Renal cortical epithelial cell (primary cell): ENCODE measurements around the gene EQTN. TPM values are rescaled to one million over a fixed set of nuclear protein-coding genes. Genes with fewer than 3 reads are reported as not detected.

Experiments used
- DNase-seq: peaks from one replicate; pipeline ENCODE4 v3.0.0-alpha.2; 2011; ENCODE audit warnings: low read depth
- total RNA-seq: library from RNA; depleted of rRNA; stranded (reverse); fragments of >200 nt; gene quantifications from 2 replicates; pipeline ENCODE4 v1.2.3, GENCODE V29; 2014

EQTN gene
- not detected in 2 replicates for total RNA-seq

GRCh38 chr9:27297050-27297449 is at the start of gene EQTN:
EQTN (minus strand) TSS chr9:27297150; CDS start chr9:27297055, 95 bp downstream.
- no peak for DNase-seq

GRCh38 chr9:27344776-27345175 is 47.8 kb upstream of the EQTN start:
- DNase-seq = no peak

GRCh38 chr9:27341545-27342294 is 44.8 kb upstream of the EQTN start:
- DNase-seq = no peak

- DNase-seq = peak; percentile 71
These were observed 44.1 kb upstream of the EQTN start for GRCh38 chr9:27340961-27341511.

GRCh38 chr9:27340285-27340674 is 43.3 kb upstream of the EQTN start:
- no peak for DNase-seq

GRCh38 chr9:27339661-27340284 is 42.8 kb upstream of the EQTN start:
- DNase-seq = peak; percentile 33

GRCh38 chr9:27338527-27338903 is 41.6 kb upstream of the EQTN start:
- DNase-seq = peak; percentile 18

- DNase-seq = peak; percentile 30
These were observed 41.0 kb upstream of the EQTN start for GRCh38 chr9:27337833-27338526.

- no peak for DNase-seq
These were observed 40.3 kb upstream of the EQTN start for GRCh38 chr9:27337236-27337635.

GRCh38 chr9:27336829-27337228 is 39.9 kb upstream of the EQTN start:
- no peak for DNase-seq

GRCh38 chr9:27336126-27336525 is 39.2 kb upstream of the EQTN start:
- DNase-seq = no peak

- no peak for DNase-seq
These were observed 38.1 kb upstream of the EQTN start for GRCh38 chr9:27335075-27335474.

GRCh38 chr9:27333241-27334052 is 36.5 kb upstream of the EQTN start:
- DNase-seq = peak; percentile 78

GRCh38 chr9:27331393-27331792 is 34.4 kb upstream of the EQTN start:
- no peak for DNase-seq

GRCh38 chr9:27329291-27329690 is 32.3 kb upstream of the EQTN start:
- DNase-seq = no peak

GRCh38 chr9:27328483-27328882 is 31.5 kb upstream of the EQTN start:
- DNase-seq = no peak

GRCh38 chr9:27311184-27311583 is 14.2 kb upstream of the EQTN start:
- no peak for DNase-seq

GRCh38 chr9:27310582-27310981 is 13.6 kb upstream of the EQTN start:
- DNase-seq = no peak

- DNase-seq = no peak
These were observed 11.9 kb upstream of the EQTN start for GRCh38 chr9:27308691-27309390.

GRCh38 chr9:27304521-27304920 is 7.6 kb upstream of the EQTN start:
- no peak for DNase-seq

GRCh38 chr9:27303219-27303618 is 6.3 kb upstream of the EQTN start:
- peak; percentile 75 for DNase-seq
